Colonic mucosa (tissue), 4 donors: ENCODE measurements around the gene PDE9A. TPM values are rescaled to one million over a fixed set of nuclear protein-coding genes. Genes with fewer than 3 reads are reported as not detected.

Experiments used
- DNase-seq: peaks from one replicate; pipeline ENCODE4 v3.0.0-alpha.2; 2020
- H3K27ac ChIP-seq: fragments of 200-600 bp; one replicate; pipeline ENCODE4 v1.8.0; 2021
- H3K27me3 ChIP-seq: fragments of 200-600 bp; one replicate; pipeline ENCODE4 v1.8.0; 2021
- H3K36me3 ChIP-seq: fragments of 200-600 bp; one replicate; pipeline ENCODE4 v1.8.0; 2021
- H3K4me1 ChIP-seq: fragments of 200-600 bp; one replicate; pipeline ENCODE4 v1.8.0; 2021; ENCODE audit warnings: mild to moderate bottlenecking
- H3K4me3 ChIP-seq: fragments of 200-600 bp; one replicate; pipeline ENCODE4 v1.8.0; 2021
- H3K9ac ChIP-seq, 2 donors: one replicate each; pipeline ENCODE4 v1.7.0; 2013; ENCODE audit warnings: control low read depth in 2 of 2, low read depth in 2 of 2, low read length in 2 of 2
- H3K9me3 ChIP-seq: fragments of 200-600 bp; one replicate; pipeline ENCODE4 v1.8.0; 2021
- CTCF ChIP-seq: fragments of 200-600 bp; IDR thresholded peaks from one replicate; pipeline ENCODE4 v1.8.0; 2022; ENCODE audit warnings: antibody characterized with exemption, mild to moderate bottlenecking
- intact Hi-C: fragments of 100-400 bp; cut with DNase I; formaldehyde crosslinking; loops from one replicate; pipeline ENCODE4 v1.14.1; 2022
- total RNA-seq, 2 donors: library from RNA; stranded (reverse); fragmentation: NEBNext Ultra II Directional in 1 of 2; extraction: Animal tissue kit (Norgen Biotek cat#: 25700) in 1 of 2; gene quantifications; one replicate each; pipeline ENCODE4 v1.2.1, GENCODE V29; 2021
- donor health status: healthy.
- donor health status: DM: no; HTN: no; CAD: no.
- donor health status: DM: no; HTN: no; CAD: no.

PDE9A gene
- total RNA-seq, 2 donors from 2014 or later, result 37.5 to 56.0 TPM

GRCh38 chr21:42781971-42782722, 128.7 kb downstream of the PDE9A start:
- DNase-seq, result no peak
- Histone ChIP-seq H3K4me3 (no peak overlapping the region), H3K36me3 (no peaks in the 10 kb centered on the region), H3K4me1 (no peaks in the 10 kb centered on the region), H3K9me3 (no peaks in the 10 kb centered on the region), H3K9ac (no peak overlapping the region), H3K27ac (no peak overlapping the region), H3K27me3 (no peaks in the 10 kb centered on the region)
- no peak for TF ChIP-seq CTCF
- intact Hi-C loops, result no loop called here

GRCh38 chr21:42782723-42783242, 129.4 kb downstream of the PDE9A start:
- no peak overlapping the region for H3K4me3 ChIP-seq
- no peaks in the 10 kb centered on the region for H3K4me1 ChIP-seq
- TF ChIP-seq CTCF, result no peak
- H3K36me3 ChIP-seq, result no peaks in the 10 kb centered on the region
- H3K27me3 ChIP-seq, result no peaks in the 10 kb centered on the region
- no peak overlapping the region for H3K9ac ChIP-seq
- intact Hi-C loops, result no loop called here
- H3K27ac ChIP-seq, result no peak overlapping the region
- H3K9me3 ChIP-seq, result no peaks in the 10 kb centered on the region
- DNase-seq, result no peak

GRCh38 chr21:42784276-42784675, 130.9 kb downstream of the PDE9A start:
- H3K27me3 ChIP-seq, result no peaks in the 10 kb centered on the region
- intact Hi-C loops, result no loop called here
- peak; percentile 35 for DNase-seq
- no peak for TF ChIP-seq CTCF
- H3K4me1 ChIP-seq, result no peaks in the 10 kb centered on the region
- no peaks in the 10 kb centered on the region for H3K36me3 ChIP-seq
- H3K9me3 ChIP-seq, result no peaks in the 10 kb centered on the region
- H3K27ac ChIP-seq, result peak overlapping the region; percentile 27
- no peak overlapping the region for H3K4me3 ChIP-seq
- H3K9ac ChIP-seq, result peak overlapping the region; percentile 2 to 43

GRCh38 chr21:42784896-42785451, 131.6 kb downstream of the PDE9A start:
- no peak for DNase-seq
- Histone ChIP-seq H3K9me3 (no peaks in the 10 kb centered on the region), H3K9ac (peak overlapping the region in 1 of 2 donors; percentile 2), H3K27me3 (no peaks in the 10 kb centered on the region), H3K36me3 (no peaks in the 10 kb centered on the region), H3K4me3 (no peak overlapping the region), H3K4me1 (no peaks in the 10 kb centered on the region), H3K27ac (no peak overlapping the region)
- intact Hi-C loops, result no loop called here
- TF ChIP-seq CTCF, result no peak

- Histone ChIP-seq H3K4me1 (no peaks in the 10 kb centered on the region), H3K27me3 (no peaks in the 10 kb centered on the region), H3K27ac (no peak overlapping the region), H3K36me3 (no peaks in the 10 kb centered on the region), H3K4me3 (no peak overlapping the region), H3K9ac (no peak overlapping the region), H3K9me3 (no peaks in the 10 kb centered on the region)
- no peak for DNase-seq
- TF ChIP-seq CTCF, result no peak
- intact Hi-C loops, result no loop called here
These were observed 132.4 kb downstream of the PDE9A start for GRCh38 chr21:42785666-42786427.
